Activated CD8-positive, alpha-beta memory T cell treated with anti-CD3 and anti-CD28 coated beads, Interleukin-2, amount 50 U/mL, for 1 hour (primary cell): Measurements from ENCODE around the gene TMEM18.

Experiments used
- DNase-seq: peaks from one replicate; pipeline ENCODE4 v3.0.0-alpha.2; 2020; ENCODE audit errors: extremely low read depth

Gene TMEM18

DNA sequence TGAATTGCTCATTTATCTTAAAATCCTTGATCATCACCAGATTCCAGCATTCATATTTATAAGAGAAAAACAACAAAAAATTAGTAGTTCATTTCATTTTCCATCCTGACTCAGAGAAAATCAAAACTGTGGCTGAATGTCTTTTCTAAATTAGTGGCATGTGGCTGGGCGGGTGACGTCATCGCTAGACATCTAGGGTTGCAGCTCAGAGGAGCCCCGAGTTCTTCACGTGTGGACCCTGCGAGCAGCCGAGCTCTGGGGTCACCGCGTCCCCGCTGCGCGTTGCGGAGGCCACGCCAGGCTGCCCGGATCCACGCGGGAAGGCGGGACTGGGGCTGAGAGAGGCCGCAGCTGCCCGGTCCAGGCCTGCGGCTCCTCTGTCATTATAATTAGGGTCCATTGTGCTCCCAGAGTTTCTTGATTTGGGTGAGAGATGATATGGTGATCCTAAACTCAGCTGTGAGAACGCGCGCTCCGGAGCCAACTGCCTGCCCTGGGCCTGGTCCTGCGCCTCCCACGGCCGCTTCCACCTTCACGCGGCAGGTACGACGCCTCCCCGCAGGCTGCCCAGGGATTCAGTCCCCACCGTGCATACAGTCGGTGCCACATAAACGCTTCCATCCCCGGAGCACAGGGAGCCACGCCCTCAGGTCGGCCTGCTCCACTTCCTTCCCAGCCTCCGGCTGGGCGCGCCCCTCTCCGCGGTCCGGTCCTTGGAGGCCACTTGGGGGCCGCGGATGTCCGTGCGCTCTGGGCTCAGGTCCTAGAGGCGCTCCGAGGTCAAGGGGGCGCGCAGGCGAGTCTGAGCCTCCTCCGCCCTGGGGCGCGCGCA, 56.5 kb downstream of the TMEM18 start:
- no peak for DNase-seq

GRCh38 chr2:620004-620403, 57.2 kb downstream of the TMEM18 start:
- no peak for DNase-seq

DNA sequence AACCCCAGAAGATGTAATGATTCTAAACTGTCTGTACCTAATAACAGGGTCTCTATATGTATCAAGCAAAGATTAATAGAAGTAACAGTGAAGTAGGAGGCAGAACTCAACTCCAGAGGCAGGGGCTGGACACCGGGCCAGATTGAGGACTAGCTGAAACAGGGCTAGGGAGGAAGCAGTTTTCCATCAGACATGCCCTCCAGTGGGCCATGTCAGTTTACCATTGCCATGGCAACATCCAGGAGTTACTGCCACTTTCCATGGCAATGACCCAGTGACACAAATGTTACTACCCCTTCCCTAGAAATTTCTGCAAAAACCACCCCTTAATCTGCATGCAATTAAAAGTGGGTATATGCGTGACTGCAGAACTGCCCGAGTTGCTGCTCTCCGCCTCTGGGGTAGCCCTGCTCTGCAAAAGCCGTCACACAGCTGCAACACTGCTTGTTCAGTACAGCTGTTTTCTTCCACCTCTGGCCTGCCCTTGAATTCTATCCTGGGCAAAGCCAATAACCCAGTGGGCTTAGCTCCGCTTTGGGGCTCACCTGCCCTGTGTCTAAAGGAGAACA, 58.7 kb downstream of the TMEM18 start:
- no peak for DNase-seq

DNA sequence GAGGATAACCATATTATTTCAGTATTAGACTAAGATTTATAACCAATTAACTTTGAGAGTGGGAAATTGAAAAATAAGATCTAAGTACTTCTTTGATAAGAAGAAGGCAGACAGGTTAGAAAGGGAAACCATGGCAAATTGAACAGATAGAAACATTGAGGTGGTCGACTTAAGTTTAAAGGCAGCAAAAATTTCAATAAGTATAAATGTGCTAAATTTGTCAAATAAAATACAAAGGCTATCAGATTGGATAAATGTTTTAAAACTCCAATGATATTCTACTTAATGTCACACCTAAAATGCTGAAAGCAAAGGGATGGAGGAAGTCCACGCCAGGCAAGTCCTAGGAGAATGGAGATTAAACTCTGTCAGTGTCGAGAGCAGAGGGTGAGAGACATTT, 59.2 kb downstream of the TMEM18 start:
- DNase-seq: no peak
